Measurements from ENCODE around the gene LEF1.

The LEF1 gene

DNA sequence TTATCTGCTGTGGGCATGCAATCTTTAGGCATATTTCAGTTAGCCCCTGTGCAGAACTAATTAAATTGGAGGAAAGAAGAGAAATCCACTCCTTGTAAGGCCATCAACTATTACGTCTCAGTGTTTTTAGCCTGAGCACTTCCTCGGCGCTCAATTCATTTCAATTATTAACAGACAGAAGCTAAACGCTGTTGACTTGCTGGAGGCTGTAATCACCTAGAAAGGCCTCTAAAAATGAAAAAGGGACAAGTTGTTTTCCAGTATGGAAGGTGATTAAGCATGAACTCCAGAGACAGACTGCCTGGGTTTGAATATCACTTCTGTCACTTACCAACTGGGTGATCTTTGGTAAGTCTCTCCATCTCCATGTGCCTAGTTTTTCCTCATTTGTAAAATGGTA, 59.6 kb downstream of the LEF1 start:
- TF ChIP-seq POLR2AphosphoS5 (IDR thresholded peaks at IDR 0.05; ENCODE audit: low read depth, low read length) (no peak), REST (IDR thresholded peaks at IDR 0.05; ENCODE audit: insufficient read depth in 1 of 2, low read depth in 2 of 2, low read length in 2 of 2) (no peak), SIN3A (IDR thresholded peaks at IDR 0.05; ENCODE audit: borderline replicate concordance, insufficient read depth, low read length) (no peak), FOXP2 (optimal IDR thresholded peaks at IDR 0.05; ENCODE audit: borderline replicate concordance, extremely low read depth, extremely low read length, insufficient read depth) (no peak), TAF1 (IDR thresholded peaks at IDR 0.05; ENCODE audit: borderline replicate concordance, insufficient read depth, low read length) (no peak)

GRCh38 chr4:108107729-108108382, 60.9 kb downstream of the LEF1 start:
- TF ChIP-seq SIN3A (IDR thresholded peaks at IDR 0.05; ENCODE audit: borderline replicate concordance, insufficient read depth, low read length) (no peak), FOXP2 (optimal IDR thresholded peaks at IDR 0.05; ENCODE audit: borderline replicate concordance, extremely low read depth, extremely low read length, insufficient read depth) (no peak), TAF1 (IDR thresholded peaks at IDR 0.05; ENCODE audit: borderline replicate concordance, insufficient read depth, low read length) (no peak), REST (IDR thresholded peaks at IDR 0.05; ENCODE audit: insufficient read depth in 1 of 2, low read depth in 2 of 2, low read length in 2 of 2) (no peak)

GRCh38 chr4:108107101-108107500, 61.6 kb downstream of the LEF1 start:
- no peak for TF ChIP-seq FOXP2 (optimal IDR thresholded peaks at IDR 0.05; ENCODE audit: borderline replicate concordance, extremely low read depth, extremely low read length, insufficient read depth)

DNA sequence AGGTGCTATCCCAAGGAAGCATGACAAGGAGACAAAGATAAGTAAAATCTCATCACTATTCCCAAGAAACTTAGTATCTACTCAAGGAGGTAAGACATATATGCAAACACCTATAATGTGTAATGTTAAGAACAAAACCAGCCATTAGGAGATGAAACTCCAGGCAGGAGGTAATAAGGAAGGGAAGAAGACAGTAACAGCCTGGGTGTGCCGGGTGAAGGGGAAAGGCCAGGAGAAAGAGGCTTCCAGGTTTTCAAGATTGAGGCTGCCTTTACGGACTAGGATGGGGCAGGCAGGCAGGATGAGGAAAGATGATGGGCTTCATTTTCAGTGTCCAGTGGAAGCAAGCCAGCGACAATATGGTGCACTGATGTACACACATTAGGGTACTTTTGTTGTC, 62.5 kb downstream of the LEF1 start:
- TF ChIP-seq REST (IDR thresholded peaks at IDR 0.05; ENCODE audit: insufficient read depth in 1 of 2, low read depth in 2 of 2, low read length in 2 of 2) (no peak), FOXP2 (optimal IDR thresholded peaks at IDR 0.05; ENCODE audit: borderline replicate concordance, extremely low read depth, extremely low read length, insufficient read depth) (no peak), TAF1 (IDR thresholded peaks at IDR 0.05; ENCODE audit: borderline replicate concordance, insufficient read depth, low read length) (no peak), SIN3A (IDR thresholded peaks at IDR 0.05; ENCODE audit: borderline replicate concordance, insufficient read depth, low read length) (no peak), POLR2AphosphoS5 (IDR thresholded peaks at IDR 0.05; ENCODE audit: low read depth, low read length) (no peak)

- TF ChIP-seq TAF1 (IDR thresholded peaks at IDR 0.05; ENCODE audit: borderline replicate concordance, insufficient read depth, low read length) (no peak), FOXP2 (optimal IDR thresholded peaks at IDR 0.05; ENCODE audit: borderline replicate concordance, extremely low read depth, extremely low read length, insufficient read depth) (no peak), REST (IDR thresholded peaks at IDR 0.05; ENCODE audit: insufficient read depth in 1 of 2, low read depth in 2 of 2, low read length in 2 of 2) (no peak), POLR2AphosphoS5 (IDR thresholded peaks at IDR 0.05; ENCODE audit: low read depth, low read length) (no peak), SIN3A (IDR thresholded peaks at IDR 0.05; ENCODE audit: borderline replicate concordance, insufficient read depth, low read length) (no peak)
Observed at GRCh38 chr4:108103099-108103862, 65.5 kb downstream of the LEF1 start.

Measured in PFSK-1 (cell line).